HG03378 (cell line): ENCODE results near the gene NTRK2.

Experiments
- ATAC-seq: cut with Tn5 transposase; IDR thresholded peaks from one replicate; pipeline ENCODE4 v1.9.1; 2021; ENCODE audit warnings: mild to moderate bottlenecking, moderate library complexity; ENCODE audit not compliant: unreplicated experiment

Gene NTRK2

GRCh38 chr9:84681516-84682285, 12.2 kb downstream of the NTRK2 start:
- ATAC-seq, result no peak

- no peak for ATAC-seq
These were observed 16.5 kb downstream of the NTRK2 start for GRCh38 chr9:84686068-84686467.

- ATAC-seq, result no peak
These were observed 19.4 kb downstream of the NTRK2 start for GRCh38 chr9:84688956-84689355.

- ATAC-seq, result no peak
These were observed 22.1 kb downstream of the NTRK2 start for GRCh38 chr9:84691634-84692033.

- peak; percentile 81 for ATAC-seq
These were observed 24.7 kb downstream of the NTRK2 start for GRCh38 chr9:84694248-84694647.

GRCh38 chr9:84697042-84697441, 27.5 kb downstream of the NTRK2 start:
- no peak for ATAC-seq

GRCh38 chr9:84697509-84698114, 28.1 kb downstream of the NTRK2 start:
- peak; percentile 40 for ATAC-seq

GRCh38 chr9:84698323-84698722, 28.8 kb downstream of the NTRK2 start:
- ATAC-seq, result no peak

- ATAC-seq, result no peak
These were observed 30.5 kb downstream of the NTRK2 start for GRCh38 chr9:84699984-84700383.

- ATAC-seq, result peak; percentile 76
These were observed 32.3 kb downstream of the NTRK2 start for GRCh38 chr9:84701801-84702200.

- no peak for ATAC-seq
These were observed 32.9 kb downstream of the NTRK2 start for GRCh38 chr9:84702471-84702870.

- ATAC-seq, result no peak
These were observed 34.3 kb downstream of the NTRK2 start for GRCh38 chr9:84703793-84704192.

GRCh38 chr9:84705128-84705527, 35.6 kb downstream of the NTRK2 start:
- ATAC-seq, result no peak

- ATAC-seq, result no peak
These were observed 38.9 kb downstream of the NTRK2 start for GRCh38 chr9:84708400-84708799.

GRCh38 chr9:84709056-84709455, 39.5 kb downstream of the NTRK2 start:
- ATAC-seq, result no peak

GRCh38 chr9:84710701-84711397, 41.3 kb downstream of the NTRK2 start:
- ATAC-seq, result no peak

GRCh38 chr9:84711398-84711777, 41.9 kb downstream of the NTRK2 start:
- no peak for ATAC-seq

GRCh38 chr9:84711936-84712335, 42.4 kb downstream of the NTRK2 start:
- no peak for ATAC-seq

- ATAC-seq, result no peak
These were observed 46.7 kb downstream of the NTRK2 start for GRCh38 chr9:84716217-84716616.

- ATAC-seq, result no peak
These were observed 48.9 kb downstream of the NTRK2 start for GRCh38 chr9:84718476-84718875.

- ATAC-seq, result no peak
These were observed 53.0 kb downstream of the NTRK2 start for GRCh38 chr9:84722388-84722989.

- ATAC-seq, result no peak
These were observed 53.9 kb downstream of the NTRK2 start for GRCh38 chr9:84723426-84723825.
